HG02885 (cell line): ENCODE data around the gene GATAD2B.
"Not testable (repeated sequence)": the region's sequence is repeated elsewhere in the genome, so short reads cannot be mapped to it uniquely, and the experiment has no call there.

Experiments
- ATAC-seq: cut with Tn5 transposase; IDR thresholded peaks from one replicate; pipeline ENCODE4 v1.9.1; 2021; ENCODE audit warnings: mild to moderate bottlenecking; ENCODE audit not compliant: unreplicated experiment, poor library complexity

The GATAD2B gene

DNA sequence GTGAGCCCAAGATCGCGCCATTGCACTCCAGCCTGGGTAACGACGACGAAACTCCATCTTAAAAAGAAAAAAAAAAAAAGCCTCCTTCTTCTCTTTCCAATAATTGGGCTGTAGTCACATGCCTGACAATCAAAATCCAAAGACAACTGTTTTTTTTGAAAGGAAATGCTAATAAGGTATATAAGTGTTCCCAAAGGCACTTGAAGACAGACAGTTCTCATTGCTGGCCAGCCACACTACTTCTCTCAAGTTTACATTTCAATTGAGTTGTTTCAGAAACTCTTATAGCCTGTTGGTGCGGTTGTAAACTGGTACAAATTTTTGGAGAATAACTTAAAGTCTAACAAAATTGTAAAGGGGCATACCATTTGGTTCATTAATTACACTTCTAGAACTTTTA, 23.3 kb downstream of the GATAD2B start:
- ATAC-seq, result no peak

DNA sequence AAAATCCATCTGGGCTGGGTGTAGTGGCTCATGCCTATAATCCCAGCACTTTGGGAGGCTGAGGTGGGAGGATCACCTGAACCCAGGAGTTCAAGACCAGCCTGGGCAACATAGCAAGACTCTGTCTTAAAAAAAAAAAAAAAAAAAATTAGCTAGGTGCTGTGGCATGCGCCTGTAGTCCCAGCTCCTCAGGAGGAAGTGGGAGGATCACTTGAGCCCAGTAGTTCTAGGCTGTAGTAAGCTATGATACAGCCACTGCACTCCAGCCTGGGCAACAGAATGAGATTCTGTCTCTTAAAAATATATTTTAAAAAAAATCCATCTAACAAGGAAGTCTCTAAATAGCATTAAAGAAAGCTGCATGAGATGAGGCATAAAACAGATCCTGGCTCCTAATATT, 26.9 kb downstream of the GATAD2B start:
- not testable (repeated sequence) for ATAC-seq

DNA sequence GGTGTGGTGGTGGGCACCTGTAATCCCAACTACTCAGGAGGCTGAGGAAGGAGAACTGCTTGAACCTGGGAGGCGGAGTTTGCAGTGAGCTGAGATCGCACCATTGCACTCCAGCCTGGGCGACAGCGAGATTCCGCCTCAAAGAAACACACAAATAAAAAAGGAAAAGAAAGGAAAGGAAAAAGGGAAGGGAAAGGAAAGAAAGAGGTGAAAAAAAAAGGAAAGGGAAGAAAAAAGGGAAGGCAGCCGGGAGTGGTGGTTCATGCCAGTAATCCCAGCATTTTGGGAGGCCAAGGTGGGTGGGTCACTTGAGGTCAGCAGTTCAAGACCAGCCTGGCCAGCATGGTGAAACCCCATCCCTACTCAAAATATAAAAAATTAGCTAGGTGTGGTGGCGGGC, 31.7 kb downstream of the GATAD2B start:
- ATAC-seq, result not testable (repeated sequence)

DNA sequence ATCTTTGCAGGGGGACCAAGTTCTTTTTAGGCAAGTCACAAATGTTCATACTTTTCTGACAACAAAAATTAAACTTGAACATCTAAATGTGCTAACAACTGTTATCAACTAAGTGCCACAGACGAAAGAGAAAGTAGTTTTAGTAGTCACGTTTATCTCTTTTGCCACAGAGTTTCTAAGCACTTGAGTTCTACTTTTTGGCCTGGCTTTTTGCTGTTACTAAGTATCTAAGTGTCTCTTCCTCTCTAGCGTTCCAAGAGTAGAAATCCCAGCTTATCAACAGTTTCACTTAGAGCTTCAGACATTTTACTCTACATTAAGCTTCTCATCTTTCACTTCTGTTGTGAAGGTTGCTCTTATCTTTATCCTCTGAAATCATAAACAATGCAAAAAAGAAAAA, 34.2 kb downstream of the GATAD2B start:
- ATAC-seq, result no peak

DNA sequence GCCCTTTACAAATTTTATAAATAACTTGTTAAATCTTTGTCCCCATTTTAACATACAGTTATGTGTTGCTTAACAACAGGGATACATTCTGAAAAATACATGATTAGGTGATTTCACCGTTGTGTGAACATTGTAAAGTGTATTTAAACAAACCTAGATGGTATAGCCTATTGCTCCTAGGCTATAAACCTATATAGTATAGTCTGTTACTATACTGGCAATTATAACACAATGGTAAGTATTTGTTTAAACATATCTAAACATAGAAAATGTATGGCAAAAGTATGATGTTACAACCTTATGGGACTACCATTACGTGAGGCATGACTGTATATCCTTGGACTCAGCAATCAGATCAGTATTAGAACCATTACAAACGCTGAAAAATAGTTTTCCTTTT, 36.6 kb downstream of the GATAD2B start:
- no peak for ATAC-seq

DNA sequence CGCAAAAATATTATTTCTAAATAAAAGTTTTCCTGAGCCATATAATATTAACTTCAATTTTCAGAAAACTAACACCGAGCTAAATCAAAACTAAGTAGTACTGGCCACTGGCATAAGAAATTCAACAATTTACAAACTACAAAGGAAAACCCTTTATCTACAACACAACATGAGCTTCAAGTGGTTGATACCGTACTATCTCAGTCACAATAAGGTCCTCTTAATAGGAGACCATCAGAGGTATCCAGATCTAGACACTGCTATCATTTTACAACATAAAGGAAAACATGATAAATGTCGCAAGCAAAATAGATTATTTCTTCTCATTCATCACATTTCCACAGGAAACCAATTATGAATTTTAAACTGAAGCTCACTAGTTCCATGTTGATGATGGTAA, 39.5 kb downstream of the GATAD2B start:
- ATAC-seq, result no peak

DNA sequence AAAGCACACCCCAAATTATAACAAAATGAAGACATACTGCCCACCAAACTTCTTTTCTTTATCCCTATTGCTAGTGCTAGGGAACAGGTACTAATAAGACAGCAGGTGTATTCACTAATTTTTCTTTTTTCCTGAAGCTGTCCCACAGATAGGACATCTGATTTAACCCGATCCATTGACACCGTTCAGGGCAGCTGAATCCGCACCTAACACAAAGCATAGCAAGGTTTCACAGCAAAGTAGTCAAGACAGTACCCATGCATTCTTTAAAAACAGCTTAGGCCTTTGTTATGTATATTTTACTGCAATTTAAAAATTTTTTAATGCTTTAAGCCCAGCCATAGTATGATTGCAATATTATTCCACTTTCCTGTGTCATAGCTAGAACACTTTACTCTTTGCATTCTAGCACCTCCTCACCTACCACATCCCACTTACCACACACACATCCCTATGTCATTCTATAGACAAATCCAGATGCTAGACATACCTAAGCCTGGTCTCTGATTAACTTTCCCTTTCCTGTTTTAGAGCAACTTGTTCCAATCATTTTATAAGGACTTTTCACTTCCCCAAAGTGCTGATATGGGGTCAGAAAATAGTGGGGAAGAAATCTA, 40.4 kb downstream of the GATAD2B start:
- ATAC-seq, result no peak

DNA sequence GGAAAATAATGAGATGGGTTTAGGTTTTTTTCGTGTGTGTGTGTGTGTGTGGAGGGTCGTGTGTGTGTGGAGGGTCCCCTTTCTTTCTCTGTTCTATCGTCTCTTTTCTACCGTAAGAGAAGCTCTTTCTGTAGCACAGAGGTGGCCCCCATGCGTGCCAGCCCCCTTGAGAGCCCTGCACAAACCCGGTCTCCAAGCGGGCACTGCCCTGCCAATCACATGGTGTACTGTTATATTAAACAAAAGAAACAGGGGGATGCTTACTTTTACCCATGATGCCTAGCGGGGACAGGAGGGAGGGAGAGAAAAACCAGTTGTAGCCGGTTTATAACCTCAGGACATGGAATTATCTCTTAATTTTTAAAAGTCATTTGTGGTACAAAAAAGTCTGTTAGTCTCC, 41.0 kb downstream of the GATAD2B start:
- ATAC-seq, result no peak

DNA sequence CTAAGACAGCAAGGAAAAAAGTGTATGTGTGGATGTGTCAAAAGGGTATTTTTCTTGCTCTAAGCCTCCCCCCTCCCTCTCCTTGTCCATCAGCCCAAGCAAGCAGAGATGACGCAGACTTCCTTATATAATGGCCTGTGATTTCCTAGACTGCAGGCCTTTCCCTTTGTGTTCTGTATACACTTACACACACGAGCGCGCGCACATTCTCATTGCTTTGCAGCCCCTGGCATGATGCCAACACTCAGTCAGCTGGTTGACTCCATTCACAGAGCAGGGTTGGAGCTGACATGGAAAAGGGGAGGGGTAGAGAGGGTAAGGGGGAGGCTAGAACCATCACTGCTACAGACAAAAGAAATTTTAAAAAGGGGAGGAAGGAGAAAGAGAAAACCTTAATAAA, 41.8 kb downstream of the GATAD2B start:
- no peak for ATAC-seq

DNA sequence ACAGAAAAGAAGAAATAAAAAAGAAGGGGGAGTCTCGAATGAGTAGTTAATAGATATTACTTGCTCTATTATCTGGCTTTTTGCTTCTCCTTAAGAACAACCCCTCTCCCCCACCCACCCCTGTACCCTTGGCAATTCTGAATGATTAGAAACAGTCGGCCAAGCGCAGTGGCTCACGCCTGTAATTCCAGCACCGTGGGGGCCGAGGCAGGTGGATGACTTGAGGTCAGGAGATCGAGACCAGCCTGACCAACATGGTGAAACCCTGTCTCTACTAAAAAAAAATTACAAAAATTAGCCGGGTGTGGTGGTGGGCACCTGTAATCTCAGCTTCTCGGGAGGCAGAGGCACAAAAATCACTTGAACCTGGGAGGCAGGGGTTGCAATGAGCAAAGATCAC, 42.7 kb downstream of the GATAD2B start:
- ATAC-seq, result no peak

DNA sequence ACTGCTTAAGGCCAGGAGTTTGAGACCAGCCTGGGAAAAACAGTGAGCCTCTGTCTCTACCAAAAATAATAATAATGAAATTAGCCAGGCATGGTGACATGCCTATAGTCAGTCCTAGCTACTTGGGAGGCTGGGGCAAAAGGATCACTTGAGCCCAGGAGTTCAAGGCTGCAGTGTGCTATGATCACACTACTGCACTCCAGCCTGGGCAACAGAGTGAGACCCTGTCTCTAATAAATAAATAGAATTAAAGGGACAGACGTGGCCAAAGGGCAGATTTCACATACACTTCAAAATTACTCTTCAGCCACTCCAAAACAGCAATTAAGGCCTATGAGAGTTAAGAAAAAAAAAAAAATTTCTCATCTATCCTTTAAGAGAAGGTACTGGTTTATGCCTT, 45.7 kb downstream of the GATAD2B start:
- ATAC-seq, result no peak

DNA sequence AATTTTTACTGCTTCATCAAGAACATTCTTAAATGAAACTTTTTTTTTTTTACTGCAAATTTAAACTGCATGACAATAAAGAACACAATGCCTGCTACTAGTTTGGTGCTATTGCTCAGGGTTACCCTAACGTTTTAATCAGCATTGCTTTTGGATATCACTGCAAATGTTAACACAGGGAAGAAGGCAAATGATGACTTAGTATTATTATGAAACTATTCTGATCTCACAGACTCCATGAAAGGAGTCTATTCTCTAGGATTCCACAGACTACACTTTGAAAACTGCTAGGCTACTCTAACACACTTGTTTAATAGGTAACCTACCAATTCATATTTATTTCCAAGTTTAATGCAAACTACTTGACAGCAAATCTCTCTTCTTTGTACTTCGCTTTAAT, 49.8 kb downstream of the GATAD2B start:
- ATAC-seq, result no peak

DNA sequence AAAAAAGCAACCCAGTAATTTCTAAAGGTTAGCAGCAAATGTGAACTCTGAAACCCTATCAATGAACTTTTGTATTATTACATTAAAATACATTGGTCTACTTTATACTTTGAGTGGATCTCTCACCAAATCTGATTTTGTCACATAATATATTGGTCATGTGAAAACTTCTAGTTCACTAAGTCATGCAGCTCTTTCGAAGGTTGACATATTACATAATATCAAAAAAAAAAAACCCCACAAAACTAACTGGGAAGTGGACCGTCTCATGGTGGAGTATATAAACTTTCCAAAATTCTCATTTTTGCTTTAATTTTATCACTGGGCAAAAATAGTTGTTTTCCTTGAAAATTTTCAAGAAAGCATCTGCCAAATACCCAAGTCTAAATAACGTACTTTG, 50.4 kb downstream of the GATAD2B start:
- no peak for ATAC-seq

DNA sequence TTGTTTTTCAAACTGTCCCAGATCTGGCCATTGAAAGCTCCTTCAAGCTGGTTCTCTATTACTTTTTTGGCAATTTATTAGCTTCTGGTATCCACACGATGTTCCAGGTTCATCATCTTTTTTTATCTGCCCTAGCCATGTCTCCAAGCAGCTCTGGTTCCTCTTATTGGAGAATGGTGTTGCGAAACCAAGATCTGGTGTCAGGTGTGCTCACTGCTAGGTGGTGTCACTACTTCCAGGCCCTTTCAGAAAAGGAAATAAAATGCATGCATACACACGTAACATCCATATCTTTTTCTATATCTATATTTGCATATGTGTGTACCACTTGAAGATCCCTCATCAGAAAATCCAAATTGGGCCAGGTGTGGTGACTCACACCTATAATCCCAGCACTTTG, 53.3 kb downstream of the GATAD2B start:
- no peak for ATAC-seq

DNA sequence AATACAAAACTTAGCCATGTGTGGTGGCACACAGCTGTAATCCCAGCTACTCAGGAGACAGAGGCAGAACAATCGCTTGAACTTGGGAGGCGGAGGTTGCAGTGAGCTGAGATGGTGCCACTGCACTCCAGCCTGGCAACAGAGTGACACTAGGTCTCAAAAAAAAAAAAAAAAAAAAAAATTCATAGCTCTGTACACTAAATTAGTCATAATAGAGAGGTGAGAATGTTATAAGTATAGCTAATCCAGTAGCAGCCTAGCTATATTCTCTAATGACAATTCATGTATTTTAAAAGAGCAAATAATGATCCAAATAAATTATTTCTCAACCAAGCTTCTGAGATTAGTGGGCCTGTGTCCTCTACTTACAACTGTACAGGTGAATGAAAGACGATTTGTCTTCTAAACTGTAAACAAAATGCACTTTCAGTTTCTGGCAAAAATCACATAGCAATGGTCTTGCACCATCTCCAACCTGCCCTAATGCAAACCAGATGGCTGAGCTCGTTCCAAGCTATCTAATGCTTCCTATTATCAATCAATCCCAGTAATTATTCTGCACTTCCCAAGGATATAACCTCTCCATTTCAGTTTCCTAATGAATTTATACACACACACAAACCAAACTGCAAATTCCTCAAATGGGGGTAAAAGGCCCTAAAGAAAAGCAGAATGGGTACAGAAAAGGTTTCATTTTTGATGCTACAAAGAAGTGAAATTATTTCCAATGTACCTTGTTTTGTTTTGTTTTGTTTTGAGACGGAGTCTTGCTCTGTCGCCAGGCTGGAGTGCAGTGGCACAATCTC, 56.5 kb downstream of the GATAD2B start:
- ATAC-seq, result no peak

DNA sequence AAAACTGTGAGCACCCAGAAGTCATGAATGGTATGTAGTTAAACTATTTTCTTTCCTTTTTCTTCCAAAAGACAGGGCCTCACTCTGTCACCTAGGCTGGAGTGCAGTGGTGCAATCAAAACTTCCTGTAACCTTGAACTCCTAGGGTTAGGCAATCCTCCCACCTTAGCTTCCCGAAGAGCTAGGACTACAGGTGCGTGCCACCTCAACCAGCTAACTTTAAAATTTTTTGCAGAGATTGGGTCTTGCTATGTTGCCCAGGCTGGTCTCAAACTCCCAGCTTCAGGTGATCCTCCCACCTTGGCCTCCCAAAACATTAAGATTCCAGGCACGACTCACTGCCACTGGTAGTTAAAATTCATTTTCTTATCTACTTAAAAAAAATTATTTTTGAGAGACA, 62.5 kb downstream of the GATAD2B start:
- no peak for ATAC-seq

DNA sequence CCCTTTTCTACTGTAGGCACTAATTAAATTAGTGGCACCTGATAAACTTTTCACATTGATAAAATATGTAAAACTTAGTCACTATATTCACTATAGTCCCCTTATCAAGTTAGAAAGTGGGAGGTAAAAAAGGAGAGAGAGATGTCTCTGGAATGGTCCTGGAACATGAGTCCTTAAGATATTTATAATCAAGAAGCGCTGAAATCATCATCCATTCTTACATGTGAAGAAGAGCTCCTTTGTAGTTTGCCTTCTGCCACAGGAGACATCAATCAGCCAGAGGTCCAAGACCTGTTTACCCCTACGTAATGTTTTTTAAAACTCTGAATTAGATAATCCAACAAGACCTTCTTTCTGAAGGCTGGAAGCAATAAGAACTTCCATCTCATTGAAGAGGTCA, 65.3 kb downstream of the GATAD2B start:
- no peak for ATAC-seq

DNA sequence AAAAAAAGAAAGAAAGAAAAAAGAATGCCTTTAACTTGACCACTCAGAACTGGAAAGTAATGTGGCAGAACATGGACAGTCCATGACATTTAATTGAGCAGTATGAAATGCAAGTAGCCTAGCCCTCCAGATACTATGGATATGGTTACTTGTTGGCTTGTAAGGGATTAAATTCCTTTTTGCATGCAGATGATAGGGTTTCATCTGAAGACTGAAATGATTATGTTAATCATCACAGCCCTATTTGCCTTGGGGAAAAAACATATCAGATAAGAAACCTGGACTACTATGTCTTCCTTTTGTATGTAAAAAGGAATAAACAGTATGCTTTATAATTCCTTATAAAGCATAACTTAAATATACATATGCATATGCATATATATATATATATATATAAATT, 66.0 kb downstream of the GATAD2B start:
- ATAC-seq, result no peak

DNA sequence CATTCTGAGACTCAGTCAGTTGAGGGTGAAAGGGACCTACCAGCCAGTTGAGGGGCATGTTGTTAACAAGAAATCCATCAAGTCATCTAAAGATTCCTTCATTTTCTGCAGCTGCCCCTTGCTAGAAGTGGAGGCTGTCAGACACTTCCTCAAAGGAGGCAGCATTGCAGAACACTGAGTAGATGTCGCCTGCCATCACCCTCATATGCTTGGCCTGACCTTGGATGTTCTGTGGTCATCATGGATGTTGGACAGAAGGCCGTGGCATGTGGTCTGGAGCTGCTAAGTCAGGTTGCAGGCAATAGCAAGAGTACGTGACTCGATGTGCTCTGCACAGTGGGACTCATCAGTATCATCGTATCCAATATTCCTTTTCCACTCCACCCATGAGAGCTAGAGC, 70.6 kb downstream of the GATAD2B start:
- ATAC-seq, result no peak

DNA sequence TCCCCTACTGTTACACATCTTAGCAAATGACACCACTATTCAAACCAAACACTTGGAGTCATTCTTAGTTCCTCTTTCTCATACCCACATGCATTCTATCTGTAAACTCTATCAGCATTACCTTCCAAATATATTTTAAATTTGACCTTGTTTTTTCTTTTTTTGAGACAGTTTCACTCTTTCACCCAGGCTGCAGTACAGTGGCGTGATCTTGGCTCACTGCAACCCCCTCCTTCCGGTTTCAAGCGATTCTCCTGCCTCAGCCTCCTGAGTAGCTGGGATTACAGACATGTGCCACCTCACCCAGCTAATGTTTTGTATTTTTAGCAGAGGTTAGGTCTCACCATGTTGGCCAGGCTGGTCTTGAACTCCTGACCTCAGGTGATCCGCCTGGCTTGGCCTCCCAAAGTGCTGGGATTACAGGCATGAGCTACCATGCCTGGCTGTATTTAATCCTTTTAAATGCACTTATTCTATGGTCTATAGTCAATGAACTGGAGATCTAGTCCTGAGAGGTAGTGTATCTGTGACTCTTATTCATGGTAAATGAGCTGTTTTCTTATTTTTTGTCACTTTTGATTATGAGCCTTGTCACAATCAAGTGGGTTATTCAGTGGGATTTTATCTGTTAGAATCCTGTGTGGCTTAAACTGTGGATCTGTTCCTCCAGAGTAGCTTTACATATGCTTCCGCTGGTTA, 73.1 kb downstream of the GATAD2B start:
- ATAC-seq, result peak; percentile 79

DNA sequence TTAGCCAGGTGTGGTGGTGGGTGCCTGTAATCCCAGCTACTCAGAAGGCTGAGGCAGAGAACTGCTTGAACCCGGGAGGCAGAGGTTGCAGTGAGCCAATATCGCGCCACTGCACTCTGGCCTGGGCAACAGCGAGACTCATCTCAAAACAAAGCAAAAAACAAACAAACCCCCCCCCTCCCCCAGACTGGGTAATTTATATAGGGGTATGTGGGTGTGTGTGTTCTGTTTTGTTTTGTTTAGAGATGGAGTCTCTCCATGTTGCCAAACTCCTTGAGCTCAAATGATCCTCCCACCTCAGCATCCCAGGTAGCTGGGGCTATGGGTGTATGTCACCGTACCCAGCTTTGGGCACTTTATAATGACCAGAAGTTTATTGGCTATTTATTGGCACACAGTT, 74.0 kb downstream of the GATAD2B start:
- ATAC-seq, result no peak

DNA sequence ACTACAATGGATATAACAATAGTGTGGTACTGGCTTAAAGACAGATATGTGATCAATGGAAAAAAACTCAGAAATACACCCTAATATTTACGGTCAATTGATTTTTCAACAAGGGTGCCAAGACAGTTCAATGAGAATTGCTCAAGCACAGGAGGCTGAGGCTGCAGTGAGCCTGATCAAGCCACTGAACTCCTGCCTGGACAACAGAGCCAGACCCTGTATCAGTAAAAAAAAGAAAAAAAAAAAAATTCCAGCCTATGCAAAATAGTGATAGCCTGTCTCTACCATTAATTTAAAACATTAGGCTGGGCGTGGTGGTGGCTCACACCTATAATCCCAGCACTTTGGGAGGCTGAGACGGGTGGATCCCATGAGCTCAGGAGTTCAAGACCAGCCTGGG, 77.6 kb downstream of the GATAD2B start:
- no peak for ATAC-seq
